Neural cell (in vitro differentiated cells): ENCODE measurements around the gene MAN1B1. TPM values are rescaled to one million over a fixed set of nuclear protein-coding genes. Genes with fewer than 3 reads are reported as not detected.
A peak's percentile ranks its signal among the peaks of the same experiment; 100 is the strongest.

ENCODE experiments used
- H2AFZ ChIP-seq: fragments of 200-600, 300-800 bp; sonication (generic), shearing (Covaris generic); 2 replicates; pipeline ENCODE4 v1.6.0; 2014; ENCODE audit warnings: low read depth, mild to moderate bottlenecking, antibody characterized with exemption, low read length, moderate library complexity
- H3F3A ChIP-seq: fragments of 200-600 bp; shearing (Covaris generic); 2 replicates; pipeline ENCODE4 v1.6.1; 2016; ENCODE audit warnings: mild to moderate bottlenecking, moderate library complexity, mixed read lengths, antibody characterized with exemption, low read length; ENCODE audit not compliant: insufficient read depth, poor library complexity, severe bottlenecking
- H3K27ac ChIP-seq: fragments of 200-600, 300-800 bp; sonication (generic), shearing (Covaris generic); 2 replicates; pipeline ENCODE4 v1.5.1; 2014; ENCODE audit warnings: mild to moderate bottlenecking, low read length, moderate library complexity
- H3K27me3 ChIP-seq: fragments of 300-800, 200-600 bp; sonication (generic), shearing (Covaris generic); 2 replicates; pipeline ENCODE4 v1.6.0; 2014; ENCODE audit warnings: mild to moderate bottlenecking, low read depth, low read length, moderate library complexity; ENCODE audit not compliant: insufficient read depth
- H3K36me3 ChIP-seq: fragments of 300-800, 200-600 bp; sonication (generic), shearing (Covaris generic); 2 replicates; pipeline ENCODE4 v1.5.1; 2014; ENCODE audit warnings: mild to moderate bottlenecking, antibody characterized with exemption, low read length, moderate library complexity; ENCODE audit not compliant: insufficient read depth
- H3K4me2 ChIP-seq: fragments of 300-800, 200-600 bp; sonication (generic), shearing (Covaris generic); 2 replicates; pipeline ENCODE4 v1.6.0; 2014; ENCODE audit warnings: mild to moderate bottlenecking, low read length
- H3K4me3 ChIP-seq: fragments of 300-800, 200-600 bp; sonication (generic), shearing (Covaris generic); 2 replicates; pipeline ENCODE4 v1.5.1; 2014; ENCODE audit warnings: mild to moderate bottlenecking, low read length, moderate library complexity
- H3K79me2 ChIP-seq: fragments of 200-600 bp; shearing (Covaris generic); replicated peaks from 2 replicates; pipeline ENCODE4 v1.6.0; 2014; ENCODE audit warnings: mild to moderate bottlenecking, low read length, moderate library complexity; ENCODE audit not compliant: insufficient read depth
- H3K9ac ChIP-seq: fragments of 300-800, 200-600 bp; sonication (generic), shearing (Covaris generic); 2 replicates; pipeline ENCODE4 v1.6.1; 2016; ENCODE audit warnings: mild to moderate bottlenecking, low read length, mixed read lengths
- H3K9me2 ChIP-seq: fragments of 200-600 bp; shearing (Covaris generic); 2 replicates; pipeline ENCODE4 v1.6.1; 2016; ENCODE audit warnings: mild to moderate bottlenecking, low read length, mixed read lengths; ENCODE audit not compliant: insufficient read depth
- H3K9me3 ChIP-seq: fragments of 200-600, 300-800 bp; sonication (generic), shearing (Covaris generic); 2 replicates; pipeline ENCODE4 v1.6.1; 2016; ENCODE audit warnings: mild to moderate bottlenecking, mixed run types, low read length, moderate library complexity, mixed read lengths
- H4K20me1 ChIP-seq: fragments of 200-600 bp; shearing (Covaris generic); 2 replicates; pipeline ENCODE4 v1.6.1; 2016; ENCODE audit warnings: mild to moderate bottlenecking, mixed run types; ENCODE audit not compliant: insufficient read depth
- CTCF ChIP-seq: fragments of 450-650 bp; IDR thresholded peaks from 2 replicates; pipeline ENCODE4 v1.5.1; 2014; ENCODE audit warnings: antibody characterized with exemption, mild to moderate bottlenecking, moderate library complexity; ENCODE audit not compliant: poor library complexity, severe bottlenecking
- EP300 ChIP-seq: fragments of 450-650 bp; conservative IDR thresholded peaks from 2 replicates; pipeline ENCODE4 v1.6.1; 2014; ENCODE audit warnings: antibody characterized with exemption, mild to moderate bottlenecking, moderate library complexity; ENCODE audit not compliant: poor library complexity, severe bottlenecking
- EZH2 ChIP-seq: fragments of 200-600, 300-800 bp; shearing (Covaris generic), sonication (generic); IDR thresholded peaks from 2 replicates; pipeline ENCODE4 v1.6.1; 2014; ENCODE audit warnings: antibody characterized with exemption, low read length, borderline replicate concordance, mild to moderate bottlenecking; ENCODE audit not compliant: insufficient read depth, poor library complexity, severe bottlenecking
- MXI1 ChIP-seq: fragments of 450-650 bp; conservative IDR thresholded peaks from 2 replicates; pipeline ENCODE4 v1.6.1; 2014; ENCODE audit warnings: antibody characterized with exemption, mild to moderate bottlenecking; ENCODE audit not compliant: poor library complexity, severe bottlenecking
- POLR2AphosphoS5 ChIP-seq: IDR thresholded peaks from 2 replicates; pipeline ENCODE4 v1.6.1; 2012
- RAD21 ChIP-seq: fragments of 450-650 bp; conservative IDR thresholded peaks from 2 replicates; pipeline ENCODE4 v1.6.1; 2014; ENCODE audit warnings: antibody characterized with exemption, mild to moderate bottlenecking, moderate library complexity
- REST ChIP-seq: IDR thresholded peaks from 2 replicates; pipeline ENCODE4 v1.6.1; 2012; ENCODE audit warnings: borderline replicate concordance
- SMC3 ChIP-seq: fragments of 450-650 bp; conservative IDR thresholded peaks from 2 replicates; pipeline ENCODE4 v1.6.1; 2014; ENCODE audit warnings: antibody characterized with exemption, mild to moderate bottlenecking, moderate library complexity; ENCODE audit not compliant: poor library complexity
- TAF1 ChIP-seq: IDR thresholded peaks from 2 replicates; pipeline ENCODE4 v1.6.1; 2012; ENCODE audit warnings: low read depth
- polyA plus RNA-seq: library from polyadenylated mRNA; depleted of rRNA; stranded (reverse); fragments of >200 nt; gene quantifications from 2 replicates; pipeline ENCODE4 v1.2.3, GENCODE V29; 2014

MAN1B1 gene
- polyA plus RNA-seq, 1 donor from 2014 or later: 72.0 TPM

GRCh38 chr9:137045294-137046087, 41.3 kb upstream of the MAN1B1 start:
- peaks cover 30% of the 10 kb centered on the region for H3K27me3 ChIP-seq
- peak overlapping the region; percentile 98 for H3K4me3 ChIP-seq
- peak overlapping the region; percentile 93 for H3K9ac ChIP-seq
- H3K27ac ChIP-seq: peak overlapping the region; percentile 93
- no peaks in the 10 kb centered on the region for H3K9me2 ChIP-seq
- TF ChIP-seq SMC3 (no peak), CTCF (no peak), TAF1 (no peak), EP300 (no peak), POLR2AphosphoS5 (no peak)
- H3K79me2 ChIP-seq: peaks cover 20% of the 10 kb centered on the region
- no peaks in the 10 kb centered on the region for H3K36me3 ChIP-seq
- H3K4me2 ChIP-seq: peak overlapping the region; percentile 94
- H3F3A ChIP-seq: no peaks in the 10 kb centered on the region
- H3K9me3 ChIP-seq: no peaks in the 10 kb centered on the region
- H2AFZ ChIP-seq: peak overlapping the region; percentile 92
- H4K20me1 ChIP-seq: peaks cover 13% of the 10 kb centered on the region

GRCh38 chr9:137046088-137046787, 40.5 kb upstream of the MAN1B1 start, which contains the start of gene NPDC1:
NPDC1 (minus strand) TSS chr9:137046177; CDS start chr9:137045989, 188 bp downstream.
- Histone ChIP-seq H3K4me2 (peak within 1 kb of the TSS; percentile 94), H4K20me1 (peaks cover 13% of the 10 kb centered on the region), H3K9ac (peak within 1 kb of the TSS; percentile 93), H3K9me3 (no peaks in the 10 kb centered on the region), H3K79me2 (peaks cover 20% of the 10 kb centered on the region), H3K4me3 (peak within 1 kb of the TSS; percentile 98), H3K36me3 (no peaks in the 10 kb centered on the region), H3K27ac (peak within 1 kb of the TSS; percentile 93), H3F3A (no peaks in the 10 kb centered on the region), H3K27me3 (peaks cover 37% of the 10 kb centered on the region), H2AFZ (peak within 1 kb of the TSS; percentile 92), H3K9me2 (no peaks in the 10 kb centered on the region)
- TF ChIP-seq MXI1 (peak; percentile 92), RAD21 (peak; percentile 72), TAF1 (peak; percentile 82), REST (peak; percentile 77), CTCF (peak; percentile 96), EP300 (peak; percentile 16), POLR2AphosphoS5 (peak; percentile 80), SMC3 (peak; percentile 81), EZH2 (no peak)
